Neural crest cell (in vitro differentiated cells): ENCODE results near the gene NTNG1. TPM values are rescaled to one million over a fixed set of nuclear protein-coding genes. Genes with fewer than 3 reads are reported as not detected.

Experiments used
- DNase-seq: peaks from one replicate; pipeline ENCODE4 v3.0.0; 2021; ENCODE audit warnings: low read depth, mixed read lengths, low spot score
- H3K27ac Mint-ChIP-seq: one replicate; pipeline ENCODE4 v1.8.0; 2021; ENCODE audit warnings: mild to moderate bottlenecking, mixed read lengths; ENCODE audit not compliant: unreplicated experiment
- H3K27me3 Mint-ChIP-seq: 2 replicates; pipeline ENCODE4 v1.8.0; 2021; ENCODE audit warnings: low read depth, mild to moderate bottlenecking, mixed read lengths
- H3K36me3 Mint-ChIP-seq: 2 replicates; pipeline ENCODE4 v1.8.0; 2021; ENCODE audit warnings: low read depth, mild to moderate bottlenecking, mixed read lengths
- H3K4me1 Mint-ChIP-seq: 2 replicates; pipeline ENCODE4 v1.8.0; 2021; ENCODE audit warnings: mixed read lengths
- H3K4me3 Mint-ChIP-seq: one replicate; pipeline ENCODE4 v1.8.0; 2021; ENCODE audit warnings: mild to moderate bottlenecking, mixed read lengths
- H3K9me3 Mint-ChIP-seq: 2 replicates; pipeline ENCODE4 v1.8.0; 2021; ENCODE audit warnings: mixed read lengths
- total RNA-seq: library from RNA; stranded (reverse); gene quantifications from 2 replicates; pipeline ENCODE4 v1.2.1, GENCODE V29; 2021
- TF ChIP-seq, protein P1 (sequence below): fragments of 200-600 bp; sonication (generic); conservative IDR thresholded peaks from 2 replicates; pipeline ENCODE4 v1.5.0; 2021; ENCODE audit warnings: antibody characterized with exemption, mild to moderate bottlenecking

Gene NTNG1
- total RNA-seq, 1 donor from 2014 or later = 1.1 TPM

DNA sequence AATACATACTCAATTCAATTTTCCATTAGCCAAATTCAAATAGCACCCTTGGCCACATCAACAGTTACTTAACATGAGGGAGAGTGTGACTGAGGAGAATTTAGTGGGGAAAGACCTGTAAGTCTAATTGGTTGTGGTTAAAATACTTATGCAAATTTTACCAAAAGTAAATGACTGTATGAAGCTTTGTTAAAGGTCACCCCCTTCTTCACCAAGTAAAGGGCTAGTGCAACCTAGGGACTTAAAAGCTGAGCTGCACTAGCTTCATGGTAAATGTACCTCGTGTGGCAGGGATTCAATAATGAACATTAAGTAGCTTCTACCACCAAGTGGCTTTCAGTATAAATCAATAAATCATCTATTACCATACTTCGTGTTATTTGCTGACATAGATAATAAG lies 372.0 kb downstream of the NTNG1 start:
- Mint-ChIP-seq H3K27me3 (no peaks in the 10 kb centered on the region), H3K9me3 (peaks cover 11% of the 10 kb centered on the region), H3K4me1 (no peaks in the 10 kb centered on the region), H3K4me3 (no peak overlapping the region), H3K27ac (no peak overlapping the region), H3K36me3 (no peaks in the 10 kb centered on the region)
- TF ChIP-seq, protein P1, sequence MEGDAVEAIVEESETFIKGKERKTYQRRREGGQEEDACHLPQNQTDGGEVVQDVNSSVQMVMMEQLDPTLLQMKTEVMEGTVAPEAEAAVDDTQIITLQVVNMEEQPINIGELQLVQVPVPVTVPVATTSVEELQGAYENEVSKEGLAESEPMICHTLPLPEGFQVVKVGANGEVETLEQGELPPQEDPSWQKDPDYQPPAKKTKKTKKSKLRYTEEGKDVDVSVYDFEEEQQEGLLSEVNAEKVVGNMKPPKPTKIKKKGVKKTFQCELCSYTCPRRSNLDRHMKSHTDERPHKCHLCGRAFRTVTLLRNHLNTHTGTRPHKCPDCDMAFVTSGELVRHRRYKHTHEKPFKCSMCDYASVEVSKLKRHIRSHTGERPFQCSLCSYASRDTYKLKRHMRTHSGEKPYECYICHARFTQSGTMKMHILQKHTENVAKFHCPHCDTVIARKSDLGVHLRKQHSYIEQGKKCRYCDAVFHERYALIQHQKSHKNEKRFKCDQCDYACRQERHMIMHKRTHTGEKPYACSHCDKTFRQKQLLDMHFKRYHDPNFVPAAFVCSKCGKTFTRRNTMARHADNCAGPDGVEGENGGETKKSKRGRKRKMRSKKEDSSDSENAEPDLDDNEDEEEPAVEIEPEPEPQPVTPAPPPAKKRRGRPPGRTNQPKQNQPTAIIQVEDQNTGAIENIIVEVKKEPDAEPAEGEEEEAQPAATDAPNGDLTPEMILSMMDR = no peak
- DNase-seq = no peak

DNA sequence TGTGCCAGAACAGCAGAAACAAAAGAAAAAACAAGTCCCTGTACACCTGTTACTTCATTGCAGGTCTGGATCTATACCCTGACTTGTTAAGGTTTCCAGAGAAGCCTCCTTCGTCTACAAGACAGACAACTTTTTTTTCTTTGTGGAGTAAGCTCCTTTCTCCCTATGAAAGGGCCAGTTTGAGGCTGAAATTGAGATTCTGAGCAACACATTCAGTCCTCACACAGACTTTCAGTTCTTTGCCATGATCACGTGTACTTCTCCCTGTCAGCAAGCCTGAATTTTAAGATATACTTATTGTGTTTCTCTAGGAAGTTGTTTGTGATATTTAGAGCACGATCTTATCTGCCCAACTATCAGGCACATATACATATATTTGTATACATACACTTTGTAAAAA lies 374.0 kb downstream of the NTNG1 start:
- DNase-seq = no peak
- TF ChIP-seq, protein P1 = no peak
- H3K36me3 Mint-ChIP-seq = no peaks in the 10 kb centered on the region
- H3K4me3 Mint-ChIP-seq = no peak overlapping the region
- H3K9me3 Mint-ChIP-seq = peaks cover 3% of the 10 kb centered on the region
- H3K4me1 Mint-ChIP-seq = no peaks in the 10 kb centered on the region
- H3K27ac Mint-ChIP-seq = no peak overlapping the region
- no peaks in the 10 kb centered on the region for H3K27me3 Mint-ChIP-seq

DNA sequence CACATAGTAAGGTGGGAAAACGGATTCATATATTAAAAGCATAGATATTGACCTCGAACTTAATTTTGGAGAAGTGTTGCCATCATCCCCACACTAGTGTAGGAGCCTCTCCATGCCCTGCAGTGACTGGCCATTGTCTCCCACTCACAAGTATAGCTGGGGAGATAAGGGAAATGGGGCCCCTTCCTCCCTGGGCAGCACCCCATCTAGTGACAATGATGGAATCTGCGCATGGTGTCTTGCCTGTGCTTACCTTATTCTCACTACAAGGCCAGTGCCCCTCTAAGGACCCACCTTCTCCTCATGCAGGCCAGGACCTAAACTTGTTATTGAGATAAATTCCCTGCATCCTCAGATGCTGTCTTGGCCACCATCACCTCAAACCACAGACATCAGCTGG lies 374.9 kb downstream of the NTNG1 start:
- no peaks in the 10 kb centered on the region for H3K36me3 Mint-ChIP-seq
- no peaks in the 10 kb centered on the region for H3K4me1 Mint-ChIP-seq
- TF ChIP-seq, protein P1 = no peak
- H3K9me3 Mint-ChIP-seq = no peaks in the 10 kb centered on the region
- H3K4me3 Mint-ChIP-seq = no peak overlapping the region
- H3K27ac Mint-ChIP-seq = no peak overlapping the region
- DNase-seq = no peak
- H3K27me3 Mint-ChIP-seq = no peaks in the 10 kb centered on the region

DNA sequence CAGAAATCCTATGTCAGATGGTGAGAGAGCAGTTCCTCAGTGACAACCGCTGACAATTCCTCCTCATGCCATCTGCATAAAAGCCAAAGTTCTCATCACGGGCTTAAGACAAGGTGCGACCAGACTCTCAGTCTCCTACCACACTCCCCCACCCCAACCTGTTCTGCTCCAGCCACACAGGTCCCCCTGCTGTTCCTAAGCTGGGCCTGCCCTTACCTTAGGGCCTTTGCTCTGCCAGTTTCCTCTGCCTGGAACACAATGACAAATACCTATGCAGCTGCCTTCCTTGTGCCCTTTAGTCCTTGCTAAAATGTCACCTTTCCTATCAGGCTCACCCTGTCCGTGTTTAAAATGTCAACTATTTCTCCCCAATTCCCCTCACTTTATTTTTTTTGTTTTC lies 382.2 kb downstream of the NTNG1 start:
- H3K9me3 Mint-ChIP-seq = peaks cover 4% of the 10 kb centered on the region
- no peaks in the 10 kb centered on the region for H3K27me3 Mint-ChIP-seq
- no peaks in the 10 kb centered on the region for H3K36me3 Mint-ChIP-seq
- DNase-seq = no peak
- TF ChIP-seq, protein P1 = no peak
- no peak overlapping the region for H3K27ac Mint-ChIP-seq
- no peak overlapping the region for H3K4me3 Mint-ChIP-seq
- peaks cover 11% of the 10 kb centered on the region for H3K4me1 Mint-ChIP-seq

DNA sequence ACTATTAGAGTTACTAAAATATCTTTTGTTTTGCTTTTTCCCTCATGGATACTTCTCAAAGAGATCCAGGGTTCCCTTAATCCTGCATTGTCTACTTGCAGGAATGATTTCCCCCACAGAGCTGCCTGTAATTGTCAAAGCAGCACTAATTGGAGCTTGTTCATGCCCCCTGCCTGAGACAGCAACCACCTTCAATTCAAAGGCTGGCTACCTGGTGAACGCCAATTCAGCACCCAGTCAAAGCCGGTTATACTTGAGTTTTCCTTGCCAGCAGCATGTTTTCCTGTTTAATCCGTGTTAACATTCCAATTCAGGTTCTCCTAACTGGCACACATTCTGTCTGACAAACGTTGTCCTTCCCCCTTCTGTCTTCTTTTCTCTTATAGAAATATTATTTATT lies 382.9 kb downstream of the NTNG1 start:
- TF ChIP-seq, protein P1 = no peak
- Mint-ChIP-seq H3K36me3 (no peaks in the 10 kb centered on the region), H3K27ac (no peak overlapping the region), H3K4me3 (no peak overlapping the region), H3K4me1 (peaks cover 11% of the 10 kb centered on the region), H3K9me3 (peaks cover 4% of the 10 kb centered on the region), H3K27me3 (no peaks in the 10 kb centered on the region)
- DNase-seq = no peak

DNA sequence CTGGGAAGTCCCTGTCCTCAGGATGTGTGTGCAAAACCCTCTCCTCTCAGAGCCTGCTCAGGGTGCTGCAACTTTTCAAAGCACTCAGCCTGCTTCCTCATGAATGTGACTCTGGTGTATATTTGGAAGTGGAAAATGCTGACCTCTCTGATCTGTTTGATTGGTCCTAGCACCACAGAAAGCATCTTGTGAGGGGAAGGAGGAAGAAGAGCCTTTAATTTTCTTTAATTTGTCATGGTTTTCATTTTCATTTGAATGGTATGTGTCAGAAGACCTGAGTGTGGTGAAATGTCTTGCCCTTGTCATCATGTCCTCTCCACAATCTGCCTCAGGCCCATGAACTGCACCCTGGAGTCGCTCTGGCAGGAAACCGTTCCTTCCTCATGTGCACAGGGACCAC lies 383.5 kb downstream of the NTNG1 start:
- no peaks in the 10 kb centered on the region for H3K27me3 Mint-ChIP-seq
- peaks cover 4% of the 10 kb centered on the region for H3K9me3 Mint-ChIP-seq
- no peak overlapping the region for H3K4me3 Mint-ChIP-seq
- no peak for DNase-seq
- H3K4me1 Mint-ChIP-seq = peaks cover 11% of the 10 kb centered on the region
- TF ChIP-seq, protein P1 = no peak
- no peaks in the 10 kb centered on the region for H3K36me3 Mint-ChIP-seq
- H3K27ac Mint-ChIP-seq = no peak overlapping the region
